HUES6 (cell line): ENCODE measurements around the gene C19orf81.
"Not testable (repeated sequence)": the region's sequence is repeated elsewhere in the genome, so short reads cannot be mapped to it uniquely, and the experiment has no call there.

Experiments
- H3K27ac ChIP-seq: 2 replicates; pipeline ENCODE4 v1.7.0; 2013; ENCODE audit warnings: low read depth, mild to moderate bottlenecking, low read length, inconsistent platforms
- H3K27me3 ChIP-seq: 2 replicates; pipeline ENCODE4 v1.6.1; 2013; ENCODE audit warnings: low read length; ENCODE audit not compliant: control insufficient read depth, insufficient read depth
- H3K36me3 ChIP-seq: 2 replicates; pipeline ENCODE4 v1.6.1; 2013; ENCODE audit warnings: low read length; ENCODE audit not compliant: control insufficient read depth, insufficient read depth
- H3K4me1 ChIP-seq: 2 replicates; pipeline ENCODE4 v1.6.1; 2013; ENCODE audit warnings: low read length; ENCODE audit not compliant: control insufficient read depth, insufficient read depth
- H3K4me3 ChIP-seq: 2 replicates; pipeline ENCODE4 v1.5.1; 2013; ENCODE audit warnings: low read depth, low read length
- H3K9ac ChIP-seq: one replicate; pipeline ENCODE4 v1.6.1; 2013; ENCODE audit warnings: mild to moderate bottlenecking, low read length
- H3K9me3 ChIP-seq: 2 replicates; pipeline ENCODE4 v1.6.1; 2013; ENCODE audit warnings: low read depth, low read length; ENCODE audit not compliant: control insufficient read depth, insufficient read depth

Gene C19orf81

GRCh38 chr19:50649433-50650391, at the start of gene C19orf81:
TSS of gene C19orf81 (plus strand) at chr19:50649445. CDS start at chr19:50649445, 0 bp downstream.
- no peaks in the 10 kb centered on the region for H3K36me3 ChIP-seq
- H3K9me3 ChIP-seq = 0 out of 2 replicates have a peak, but pooled peaks cover under 1% of the 10 kb centered on the region
- no peak within 1 kb of the TSS for H3K27ac ChIP-seq
- H3K4me3 ChIP-seq = peak within 1 kb of the TSS; percentile 42
- H3K4me1 ChIP-seq = peaks cover 15% of the 10 kb centered on the region
- H3K27me3 ChIP-seq = peaks cover 34% of the 10 kb centered on the region
- H3K9ac ChIP-seq = no peak within 1 kb of the TSS

DNA sequence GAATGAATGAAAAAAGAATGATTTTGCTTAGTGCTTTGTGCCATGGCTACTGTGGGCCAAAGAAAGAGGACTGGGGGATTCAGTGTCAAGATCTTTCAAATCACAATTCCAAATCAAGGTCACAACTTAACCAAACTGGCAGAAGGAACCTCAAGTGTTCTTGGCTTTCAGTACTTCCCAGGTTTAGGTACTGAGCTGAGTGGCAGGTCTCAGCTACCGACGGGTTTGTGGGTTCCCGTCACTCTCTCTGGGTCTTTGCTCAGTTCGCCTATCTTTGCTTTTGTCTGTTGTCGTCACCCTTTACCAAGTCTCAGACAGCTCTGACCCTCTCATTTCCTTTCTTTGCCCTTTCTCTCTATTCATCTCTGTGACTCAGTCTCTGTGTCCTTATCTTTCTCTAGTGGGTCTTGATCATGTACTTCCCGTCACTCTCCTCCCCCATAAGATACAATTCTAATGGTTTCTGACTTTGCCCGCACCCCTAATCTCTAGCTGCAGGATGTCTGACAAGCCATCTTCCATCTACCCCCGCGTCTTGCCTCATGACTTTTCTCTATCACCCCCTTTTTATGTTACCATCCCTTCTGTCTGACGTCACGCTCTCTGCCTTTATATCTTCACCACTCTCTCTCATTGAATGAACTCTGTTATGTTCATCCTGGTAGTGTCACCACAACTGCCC, 47.7 kb upstream of the C19orf81 start:
- H3K36me3 ChIP-seq = no peaks in the 10 kb centered on the region
- H3K9me3 ChIP-seq = peaks cover 5% of the 10 kb centered on the region
- no peak overlapping the region for H3K27ac ChIP-seq
- H3K9ac ChIP-seq = no peak overlapping the region
- peaks cover 37% of the 10 kb centered on the region for H3K27me3 ChIP-seq
- no peaks in the 10 kb centered on the region for H3K4me1 ChIP-seq
- H3K4me3 ChIP-seq = no peak overlapping the region

DNA sequence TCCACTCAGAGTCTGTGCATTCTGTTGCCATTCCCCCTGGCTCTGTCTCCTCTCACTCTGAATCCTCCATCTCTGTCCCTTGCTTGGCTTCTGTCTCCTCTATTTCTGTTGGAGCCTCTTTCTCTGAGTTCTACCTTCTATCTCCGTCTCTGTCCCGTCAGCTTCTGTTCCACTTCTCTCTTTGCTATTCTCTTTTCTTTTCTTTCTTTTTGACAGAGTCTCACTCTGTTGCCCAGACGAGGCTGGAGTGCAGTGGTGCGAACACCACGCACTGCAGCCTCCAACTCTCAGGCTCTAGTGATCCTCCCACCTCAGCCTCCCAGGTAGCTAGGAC, 47.2 kb upstream of the C19orf81 start:
- Histone ChIP-seq H3K4me1 (no peaks in the 10 kb centered on the region), H3K36me3 (no peaks in the 10 kb centered on the region), H3K4me3 (no peak overlapping the region), H3K9ac (no peak overlapping the region), H3K9me3 (peaks cover 7% of the 10 kb centered on the region), H3K27ac (no peak overlapping the region), H3K27me3 (peaks cover 40% of the 10 kb centered on the region)

DNA sequence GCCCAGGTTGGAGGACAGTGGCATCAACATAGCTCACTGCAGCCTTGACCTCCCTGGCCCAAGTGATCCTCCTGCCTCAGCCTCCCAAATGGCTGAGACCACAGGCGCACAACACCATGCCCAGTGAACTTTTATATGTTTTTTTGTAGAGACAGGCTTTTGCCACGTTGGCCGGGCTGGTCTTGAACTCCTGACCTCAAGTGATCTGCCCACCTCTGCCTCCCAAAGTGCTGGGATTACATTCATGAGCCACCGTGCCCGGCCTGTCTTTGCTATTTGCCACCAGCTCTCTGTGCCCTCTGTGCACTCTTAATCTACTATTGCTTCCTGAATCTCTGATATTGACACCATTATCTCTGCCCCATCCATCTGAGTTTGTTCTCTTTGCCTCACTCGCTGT, 46.7 kb upstream of the C19orf81 start:
- Histone ChIP-seq H3K27ac (no peak overlapping the region), H3K36me3 (no peaks in the 10 kb centered on the region), H3K27me3 (peaks cover 45% of the 10 kb centered on the region), H3K9me3 (peaks cover 10% of the 10 kb centered on the region), H3K4me1 (no peaks in the 10 kb centered on the region), H3K9ac (no peak overlapping the region), H3K4me3 (no peak overlapping the region)

GRCh38 chr19:50602935-50603334, 46.3 kb upstream of the C19orf81 start:
- no peaks in the 10 kb centered on the region for H3K36me3 ChIP-seq
- H3K4me1 ChIP-seq = no peaks in the 10 kb centered on the region
- peaks cover 10% of the 10 kb centered on the region for H3K9me3 ChIP-seq
- H3K9ac ChIP-seq = no peak overlapping the region
- H3K4me3 ChIP-seq = no peak overlapping the region
- H3K27me3 ChIP-seq = peaks cover 48% of the 10 kb centered on the region
- no peak overlapping the region for H3K27ac ChIP-seq

DNA sequence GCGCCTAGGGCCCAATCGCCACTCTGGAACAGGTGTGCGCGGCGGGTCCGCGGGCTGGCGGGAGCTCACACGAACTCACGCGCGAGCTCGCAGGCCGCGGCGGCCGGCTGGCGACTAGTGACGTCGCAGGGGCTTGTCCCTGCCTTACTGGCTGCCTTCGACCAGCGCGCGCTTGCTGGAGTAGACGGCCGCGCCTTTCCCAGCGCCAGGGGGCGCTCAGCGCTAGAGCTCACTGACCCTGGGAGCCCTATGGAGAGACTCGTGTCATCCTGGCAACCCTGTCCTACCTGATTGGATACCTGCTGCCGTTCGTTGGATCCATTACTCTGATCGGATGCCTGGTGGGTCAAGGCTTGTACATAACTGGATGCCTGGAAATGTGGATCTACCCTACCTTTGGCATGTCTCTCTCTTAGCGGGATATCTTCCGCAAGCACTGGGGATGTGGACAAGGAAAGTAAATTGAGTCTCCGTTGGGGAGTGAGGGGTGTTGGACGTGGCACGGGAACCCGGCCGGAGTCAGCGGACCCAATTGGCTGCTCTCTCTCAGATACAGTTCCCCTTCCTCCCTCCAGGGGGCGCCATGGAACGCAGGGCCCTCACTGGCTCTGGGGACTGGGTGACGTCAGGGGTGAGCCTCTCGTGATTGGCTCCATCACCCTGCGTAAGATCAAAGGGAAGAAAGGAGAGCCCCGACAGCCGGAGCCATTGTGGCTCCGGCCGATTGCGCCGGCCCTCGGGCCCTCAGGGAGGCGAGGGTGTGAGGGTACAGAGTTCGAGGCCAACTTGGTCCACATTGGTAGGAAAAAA, 44.8 kb upstream of the C19orf81 start:
- H3K4me1 ChIP-seq, H3K36me3 ChIP-seq, H3K9me3 ChIP-seq, H3K27ac ChIP-seq, H3K9ac ChIP-seq, H3K4me3 ChIP-seq: not testable (repeated sequence)
- H3K27me3 ChIP-seq = peaks cover 48% of the 10 kb centered on the region

DNA sequence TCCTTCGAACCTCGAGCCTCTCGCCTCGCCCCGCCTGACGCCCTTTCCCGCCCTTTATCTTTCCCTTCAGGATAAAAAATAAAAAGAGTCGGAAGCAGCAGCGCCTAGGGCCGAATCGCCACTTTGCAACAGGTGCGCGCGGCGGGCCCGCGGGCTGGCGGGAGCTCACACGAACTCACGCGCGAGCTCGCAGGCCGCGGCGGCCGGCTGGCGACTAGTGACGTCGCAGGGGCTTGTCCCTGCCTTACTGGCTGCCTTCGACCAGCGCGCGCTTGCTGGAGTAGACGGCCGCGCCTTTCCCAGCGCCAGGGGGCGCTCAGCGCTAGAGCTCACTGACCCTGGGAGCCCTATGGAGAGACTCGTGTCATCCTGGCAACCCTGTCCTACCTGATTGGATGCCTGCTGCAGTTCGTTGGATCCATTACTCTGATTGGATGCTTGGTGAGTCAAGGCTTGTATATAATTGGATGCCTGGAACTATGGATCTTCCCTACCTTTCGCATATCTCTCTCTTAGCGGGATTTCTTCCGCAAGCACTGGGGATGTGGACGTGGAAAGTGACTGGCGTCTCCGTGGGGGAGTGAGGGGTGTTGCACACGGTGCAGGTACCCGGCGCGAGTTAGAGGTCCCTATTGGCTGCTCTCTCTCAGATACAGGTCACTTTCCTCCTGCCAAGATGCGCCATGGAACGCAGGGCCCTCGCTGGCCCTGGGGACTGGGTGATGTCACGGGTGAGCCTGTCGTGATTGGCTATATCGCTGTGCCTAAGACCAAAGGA, 43.0 kb upstream of the C19orf81 start:
- not testable (repeated sequence) for H3K27ac ChIP-seq, H3K36me3 ChIP-seq, H3K9ac ChIP-seq, H3K9me3 ChIP-seq, H3K4me1 ChIP-seq
- Histone ChIP-seq H3K27me3 (peaks cover 41% of the 10 kb centered on the region), H3K4me3 (peak overlapping the region; percentile 40)

DNA sequence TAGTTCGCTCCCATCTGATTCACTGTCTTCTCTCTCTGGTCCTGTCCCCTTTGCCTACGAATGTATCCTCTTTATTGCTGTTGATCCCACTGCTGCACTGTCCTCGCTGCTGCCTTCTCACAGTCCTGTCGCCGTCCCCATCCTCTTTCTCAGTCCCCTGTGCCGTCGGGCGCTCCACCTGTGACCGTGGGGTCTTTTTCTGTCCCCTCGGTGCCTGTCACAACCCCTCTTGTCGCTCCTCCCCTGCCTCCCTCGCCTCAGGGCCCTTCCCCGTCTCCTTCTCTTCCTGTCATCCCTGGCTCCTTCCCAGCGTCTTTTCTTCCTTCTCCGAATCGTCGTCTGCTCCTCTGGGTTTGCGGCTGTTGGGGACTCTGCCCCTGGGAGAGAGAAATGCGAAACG, 41.9 kb upstream of the C19orf81 start:
- peak overlapping the region; percentile 44 for H3K4me3 ChIP-seq
- H3K9ac ChIP-seq = no peak overlapping the region
- H3K4me1 ChIP-seq = no peaks in the 10 kb centered on the region
- H3K9me3 ChIP-seq = peaks cover 10% of the 10 kb centered on the region
- no peaks in the 10 kb centered on the region for H3K36me3 ChIP-seq
- peaks cover 29% of the 10 kb centered on the region for H3K27me3 ChIP-seq
- H3K27ac ChIP-seq = no peak overlapping the region

GRCh38 chr19:50607874-50608785, 41.1 kb upstream of the C19orf81 start:
- Histone ChIP-seq H3K4me3 (peak overlapping the region; percentile 52), H3K9ac (no peak overlapping the region), H3K27ac (no peak overlapping the region)

More at GRCh38 chr19:50607874-50608785, 41.1 kb upstream of the C19orf81 start:
- Histone ChIP-seq H3K9me3 (peaks cover 10% of the 10 kb centered on the region), H3K4me1 (no peaks in the 10 kb centered on the region), H3K27me3 (peaks cover 22% of the 10 kb centered on the region), H3K36me3 (no peaks in the 10 kb centered on the region)
